GM13976 (cell line): ENCODE results near the gene SLC35F4.
A peak's percentile ranks its signal among the peaks of the same experiment; 100 is the strongest.
"Not testable (repeated sequence)": the region's sequence is repeated elsewhere in the genome, so short reads cannot be mapped to it uniquely, and the experiment has no call there.

Experiments used
- DNase-seq: peaks from one replicate; pipeline ENCODE4 v3.0.0; 2012; ENCODE audit warnings: low spot score
- CTCF ChIP-seq: IDR thresholded peaks from 2 replicates; pipeline ENCODE4 v1.5.1; 2012; ENCODE audit warnings: borderline replicate concordance, mild to moderate bottlenecking; ENCODE audit not compliant: insufficient read depth; ENCODE audit errors: extremely low read depth, missing control alignments, control extremely low read depth
- in situ Hi-C: fragments of 300-500 bp; cut with MboI; formaldehyde crosslinking; loops from one replicate; pipeline ENCODE4 v1.12.0; 2022; ENCODE audit warnings: low sequenced_read_pairs, mixed read lengths, inconsistent platforms; ENCODE audit not compliant: unreplicated experiment

SLC35F4 gene

GRCh38 chr14:57712102-57712501, 153.8 kb downstream of the SLC35F4 start:
- TF ChIP-seq CTCF, result no peak
- in situ Hi-C loops, result no loop called here
- no peak for DNase-seq

GRCh38 chr14:57709909-57710308, 156.0 kb downstream of the SLC35F4 start:
- no peak for TF ChIP-seq CTCF
- DNase-seq, result no peak
- in situ Hi-C loops, result no loop called here

- DNase-seq, in situ Hi-C loops: not testable (repeated sequence)
These were observed 156.8 kb downstream of the SLC35F4 start for GRCh38 chr14:57709086-57709485.

- in situ Hi-C loops, result no loop called here
- DNase-seq, result no peak
- TF ChIP-seq CTCF, result no peak
These were observed 158.7 kb downstream of the SLC35F4 start for GRCh38 chr14:57707219-57707618.

- in situ Hi-C loops, result no loop called here
- no peak for DNase-seq
- TF ChIP-seq CTCF, result no peak
These were observed 161.1 kb downstream of the SLC35F4 start for GRCh38 chr14:57704763-57705162.

- no peak for TF ChIP-seq CTCF
- in situ Hi-C loops, result loop anchor here (25.0 kb wide), 1 partner anchor 362 kb away; no protein-coding TSS in a partner anchor
- DNase-seq, result no peak
These were observed 165.9 kb downstream of the SLC35F4 start for GRCh38 chr14:57699947-57700346.

- TF ChIP-seq CTCF, result no peak
- DNase-seq, result peak; percentile 11
- in situ Hi-C loops, result loop anchor here (25.0 kb wide), 1 partner anchor 370 kb away; no protein-coding TSS in a partner anchor
These were observed 173.2 kb downstream of the SLC35F4 start for GRCh38 chr14:57692671-57693070.
